GM21526 (cell line): Measurements from ENCODE around the gene PLEKHA1.

Experiments used
- ATAC-seq: cut with Tn5 transposase; IDR thresholded peaks from one replicate; pipeline ENCODE4 v1.9.1; 2021; ENCODE audit warnings: moderate library complexity; ENCODE audit not compliant: unreplicated experiment, low FRiP score

Gene PLEKHA1

GRCh38 chr10:122374237-122374858 lies at the start of gene PLEKHA1:
Gene PLEKHA1, plus strand, starts transcription at chr10:122374708. Its CDS starts 18,493 bp downstream, at chr10:122393201.
- peak; percentile 89 for ATAC-seq

- ATAC-seq: no peak
Measured at GRCh38 chr10:122325235-122325634, 49.3 kb upstream of the PLEKHA1 start.

- no peak for ATAC-seq
Measured at GRCh38 chr10:122326385-122326784, 48.1 kb upstream of the PLEKHA1 start.

- ATAC-seq: no peak
Measured at GRCh38 chr10:122326806-122327205, 47.7 kb upstream of the PLEKHA1 start.

- ATAC-seq: no peak
Measured at GRCh38 chr10:122327237-122328206, 47.0 kb upstream of the PLEKHA1 start.

- ATAC-seq: peak; percentile 65
Measured at GRCh38 chr10:122328676-122329075, 45.8 kb upstream of the PLEKHA1 start.

GRCh38 chr10:122329416-122329815 lies 45.1 kb upstream of the PLEKHA1 start:
- no peak for ATAC-seq

GRCh38 chr10:122331100-122331499 lies 43.4 kb upstream of the PLEKHA1 start:
- no peak for ATAC-seq

- no peak for ATAC-seq
Measured at GRCh38 chr10:122331615-122332446, 42.7 kb upstream of the PLEKHA1 start.

GRCh38 chr10:122333037-122333436 lies 41.5 kb upstream of the PLEKHA1 start:
- ATAC-seq: no peak

GRCh38 chr10:122336332-122336731 lies 38.2 kb upstream of the PLEKHA1 start:
- ATAC-seq: no peak

GRCh38 chr10:122336961-122337360 lies 37.5 kb upstream of the PLEKHA1 start:
- no peak for ATAC-seq

GRCh38 chr10:122338609-122339441 lies 35.7 kb upstream of the PLEKHA1 start:
- ATAC-seq: no peak

- no peak for ATAC-seq
Measured at GRCh38 chr10:122341141-122341810, 33.2 kb upstream of the PLEKHA1 start.

- ATAC-seq: no peak
Measured at GRCh38 chr10:122342293-122343134, 32.0 kb upstream of the PLEKHA1 start.

GRCh38 chr10:122343135-122343800 lies 31.2 kb upstream of the PLEKHA1 start:
- no peak for ATAC-seq

GRCh38 chr10:122343936-122344335 lies 30.6 kb upstream of the PLEKHA1 start:
- no peak for ATAC-seq

- no peak for ATAC-seq
Measured at GRCh38 chr10:122344741-122345258, 29.7 kb upstream of the PLEKHA1 start.
